Activated CD8-positive, alpha-beta memory T cell treated with anti-CD3 and anti-CD28 coated beads, Interleukin-2, amount 10 ng/mL, durations not matched to agents 7 days and 5 days (primary cell): ENCODE data around the gene ZNF146. TPM values are rescaled to one million over a fixed set of nuclear protein-coding genes. Genes with fewer than 3 reads are reported as not detected.
A peak's percentile ranks its signal among the peaks of the same experiment; 100 is the strongest.
"Not testable (repeated sequence)": the region's sequence is repeated elsewhere in the genome, so short reads cannot be mapped to it uniquely, and the experiment has no call there.

Experiments used
- ATAC-seq: fragments of 150-1000 bp; cut with Tn5 transposase; one replicate; pipeline ENCODE4 v1.10.0; 2021; ENCODE audit warnings: moderate library complexity
- CTCF ChIA-PET: fragments of 350-600 bp; sonication (Branson Sonifier 250); formaldehyde crosslinking; loops from one replicate; lab custom pipeline; 2021; ENCODE audit warnings: antibody characterized with exemption; lab: Charles Lee
- DNase-seq: peaks from one replicate; pipeline ENCODE4 v3.0.0-alpha.2; 2020
- H3K27ac Mint-ChIP-seq: one replicate; pipeline ENCODE4 v1.8.0; 2021; ENCODE audit warnings: mild to moderate bottlenecking, mixed read lengths
- H3K27me3 Mint-ChIP-seq: one replicate; pipeline ENCODE4 v1.8.0; 2021; ENCODE audit warnings: mixed read lengths
- H3K36me3 Mint-ChIP-seq: one replicate; pipeline ENCODE4 v1.8.0; 2021; ENCODE audit warnings: mild to moderate bottlenecking, mixed read lengths
- H3K4me1 Mint-ChIP-seq: one replicate; pipeline ENCODE4 v1.8.0; 2021; ENCODE audit warnings: mixed read lengths
- H3K4me3 Mint-ChIP-seq: one replicate; pipeline ENCODE4 v1.8.0; 2021; ENCODE audit warnings: mild to moderate bottlenecking, moderate library complexity, mixed read lengths
- H3K9me3 Mint-ChIP-seq: one replicate; pipeline ENCODE4 v1.8.0; 2022; ENCODE audit warnings: low read depth, mixed read lengths
- total RNA-seq, 2 experiments: library from RNA; stranded (reverse); gene quantifications; one replicate each; pipeline ENCODE4 v1.2.3, GENCODE V29; 2021

ZNF146 gene
- total RNA-seq, 2 experiments from 2014 or later: 55.1 to 75.6 TPM

DNA sequence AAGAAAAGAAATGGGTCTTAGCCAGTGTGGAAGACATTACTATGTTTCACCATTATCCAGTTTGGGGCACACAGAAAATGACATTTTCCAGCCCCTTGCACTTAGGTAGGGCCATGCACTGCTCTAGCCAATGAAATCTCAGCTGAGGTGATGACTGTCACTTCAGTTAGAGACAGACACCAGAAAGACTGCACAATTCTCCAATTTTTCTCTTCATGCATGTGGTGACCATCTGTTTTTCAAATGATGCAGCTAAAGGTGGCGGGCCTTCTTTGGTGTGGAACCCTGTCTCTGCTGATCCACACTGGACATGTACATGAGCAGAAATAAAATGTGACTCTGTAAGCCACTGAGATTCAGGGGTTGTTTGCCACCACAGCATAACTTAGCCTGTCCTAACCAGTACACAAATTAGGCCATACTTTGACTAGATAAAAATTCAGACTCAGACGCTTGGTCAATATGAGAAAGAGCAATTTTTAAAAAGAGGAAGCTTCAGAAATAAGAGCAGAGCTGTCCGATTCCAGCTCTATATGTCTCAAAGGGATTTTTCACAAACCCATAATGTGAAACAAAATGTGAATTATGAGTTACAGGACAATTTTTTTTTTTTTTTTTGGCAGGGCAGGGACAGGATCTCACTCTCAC is 7.2 kb upstream of the ZNF146 start:
- no peak for ATAC-seq

DNA sequence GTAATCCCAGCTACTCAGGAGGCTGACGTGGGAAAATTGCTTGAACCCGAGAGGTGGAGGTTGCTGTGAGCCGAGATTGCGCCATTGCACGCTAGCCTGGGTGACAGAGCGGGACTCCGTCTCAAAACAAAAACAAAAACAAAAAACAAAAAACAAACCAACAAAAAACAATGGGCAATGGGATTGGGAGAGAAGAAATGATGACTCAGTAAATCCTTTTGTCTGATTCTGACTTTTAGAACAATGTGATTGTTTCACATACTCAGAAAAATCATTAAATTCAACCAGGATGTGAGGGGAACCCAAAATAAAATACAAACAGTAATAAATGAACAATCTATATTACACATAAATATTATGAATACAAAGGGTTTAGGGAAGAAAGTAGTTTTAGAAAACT is 5.5 kb upstream of the ZNF146 start:
- DNase-seq (no peak), ATAC-seq (no peak)
- no peak overlapping the region for H3K27ac Mint-ChIP-seq
- CTCF ChIA-PET: no interaction called here
- no peak overlapping the region for H3K4me3 Mint-ChIP-seq
- H3K9me3 Mint-ChIP-seq: no peaks in the 10 kb centered on the region
- H3K4me1 Mint-ChIP-seq: peaks cover 1% of the 10 kb centered on the region
- H3K36me3 Mint-ChIP-seq: peaks cover 2% of the 10 kb centered on the region
- no peaks in the 10 kb centered on the region for H3K27me3 Mint-ChIP-seq

More for the DNA sequence above, 7.2 kb upstream of the ZNF146 start:
- H3K27ac Mint-ChIP-seq: no peak overlapping the region
- peaks cover 2% of the 10 kb centered on the region for H3K36me3 Mint-ChIP-seq
- H3K27me3 Mint-ChIP-seq: no peaks in the 10 kb centered on the region
- no peak for DNase-seq
- H3K4me3 Mint-ChIP-seq: no peak overlapping the region
- CTCF ChIA-PET: interaction anchor here (1.0 kb wide), 1 partner anchor 38 kb away, joined by 3 read pairs; no protein-coding TSS in a partner anchor
- no peaks in the 10 kb centered on the region for H3K9me3 Mint-ChIP-seq
- H3K4me1 Mint-ChIP-seq: no peaks in the 10 kb centered on the region

DNA sequence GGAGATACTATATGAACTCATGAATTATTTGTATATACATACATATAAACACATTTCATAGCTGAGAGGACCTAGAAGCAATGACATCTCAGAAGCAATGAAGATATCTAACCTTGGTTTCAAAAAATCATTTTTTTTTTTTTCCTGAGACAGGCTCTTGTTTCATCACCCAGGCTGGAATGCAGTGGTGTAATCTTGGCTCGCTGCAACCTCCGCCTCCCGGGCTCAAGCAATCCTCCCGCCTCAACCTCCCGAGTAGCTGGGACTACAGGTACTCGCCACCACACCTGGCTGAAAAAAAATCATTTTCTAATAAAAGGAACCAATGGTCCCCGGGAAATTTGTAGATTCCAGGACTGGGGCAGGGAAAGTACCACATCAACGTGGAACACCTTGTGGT is 4.4 kb upstream of the ZNF146 start:
- Mint-ChIP-seq H3K4me3 (no peak overlapping the region), H3K27me3 (no peaks in the 10 kb centered on the region), H3K27ac (no peak overlapping the region), H3K36me3 (peaks cover 2% of the 10 kb centered on the region), H3K4me1 (peaks cover 1% of the 10 kb centered on the region), H3K9me3 (no peaks in the 10 kb centered on the region)
- DNase-seq (no peak), ATAC-seq (no peak)
- CTCF ChIA-PET: no interaction called here

DNA sequence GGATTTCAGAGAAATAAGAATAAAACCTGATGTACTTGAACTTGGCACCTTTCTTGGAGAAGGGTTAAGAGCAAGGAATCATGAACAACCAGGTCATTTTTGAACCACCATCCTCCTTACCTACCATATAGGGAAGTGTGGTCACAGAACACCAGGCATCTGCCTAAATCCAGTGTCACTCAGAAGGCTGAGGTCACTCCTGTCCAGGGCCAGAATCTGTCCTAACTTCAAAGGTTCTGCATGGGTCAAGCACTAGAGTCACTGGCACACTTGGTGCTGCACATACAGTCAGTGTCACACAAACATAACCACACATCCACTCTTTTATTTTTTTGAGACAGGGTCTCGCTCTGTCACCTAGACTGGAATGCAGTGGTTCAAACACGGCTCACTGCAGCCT is 2.0 kb upstream of the ZNF146 start:
- CTCF ChIA-PET: no interaction called here
- Mint-ChIP-seq H3K9me3 (no peaks in the 10 kb centered on the region), H3K27ac (no peak overlapping the region), H3K36me3 (peaks cover 14% of the 10 kb centered on the region), H3K27me3 (no peaks in the 10 kb centered on the region), H3K4me1 (peaks cover 12% of the 10 kb centered on the region), H3K4me3 (peak overlapping the region; percentile 23)
- DNase-seq: no peak
- ATAC-seq: no peak

DNA sequence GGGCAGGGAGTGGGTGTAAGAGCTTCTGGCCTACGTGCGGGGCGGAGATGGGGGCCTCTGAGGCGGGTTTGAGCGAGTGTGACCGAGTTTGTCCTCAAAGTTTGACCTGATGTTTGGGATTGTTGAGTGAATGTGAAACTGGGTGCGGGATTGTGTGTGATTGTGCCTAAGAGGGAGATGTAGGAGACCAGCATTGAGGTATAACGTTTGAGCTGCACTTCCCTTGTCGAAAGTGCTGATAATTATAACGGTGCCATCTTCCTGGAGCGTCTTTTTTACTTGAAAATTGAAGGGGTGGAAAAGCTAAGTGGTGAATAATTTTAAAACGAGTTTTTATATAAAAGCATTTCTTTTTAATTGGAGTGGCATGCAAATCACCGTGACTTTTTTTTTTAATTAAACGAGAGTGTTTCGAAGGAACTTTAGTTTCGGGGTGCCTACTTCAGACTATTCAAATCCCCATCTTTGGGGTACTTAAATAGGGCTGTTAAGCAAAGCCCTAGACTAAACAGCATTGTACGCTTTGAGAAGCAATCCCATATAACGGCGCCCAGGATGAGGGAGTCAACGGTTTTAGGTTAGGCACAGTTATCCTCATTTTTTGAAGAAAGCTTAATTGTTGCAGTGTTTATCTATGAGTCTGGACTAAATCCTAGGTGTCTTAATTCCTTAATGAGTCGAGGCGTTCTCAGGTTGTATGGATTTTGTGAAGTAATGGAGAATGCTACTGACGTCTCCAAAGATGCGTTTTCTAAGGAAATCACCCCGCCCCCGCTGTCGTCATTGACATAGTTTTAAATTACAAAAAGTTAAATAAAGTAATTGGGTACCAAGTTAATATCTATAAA is 594 bp downstream of the ZNF146 start:
- no peak overlapping the region for H3K4me3 Mint-ChIP-seq
- peaks cover 9% of the 10 kb centered on the region for H3K9me3 Mint-ChIP-seq
- H3K4me1 Mint-ChIP-seq: peaks cover 24% of the 10 kb centered on the region
- H3K27me3 Mint-ChIP-seq: no peaks in the 10 kb centered on the region
- peak; percentile 45 for DNase-seq
- ATAC-seq: no peak
- peaks cover 31% of the 10 kb centered on the region for H3K36me3 Mint-ChIP-seq
- CTCF ChIA-PET: interaction anchor here (0.7 to 1.9 kb wide), 5 partner anchors 10 to 862 kb away, joined by 3 to 21 read pairs (median 4); partner anchors contain the start of gene ZNF420
- no peak overlapping the region for H3K27ac Mint-ChIP-seq

DNA sequence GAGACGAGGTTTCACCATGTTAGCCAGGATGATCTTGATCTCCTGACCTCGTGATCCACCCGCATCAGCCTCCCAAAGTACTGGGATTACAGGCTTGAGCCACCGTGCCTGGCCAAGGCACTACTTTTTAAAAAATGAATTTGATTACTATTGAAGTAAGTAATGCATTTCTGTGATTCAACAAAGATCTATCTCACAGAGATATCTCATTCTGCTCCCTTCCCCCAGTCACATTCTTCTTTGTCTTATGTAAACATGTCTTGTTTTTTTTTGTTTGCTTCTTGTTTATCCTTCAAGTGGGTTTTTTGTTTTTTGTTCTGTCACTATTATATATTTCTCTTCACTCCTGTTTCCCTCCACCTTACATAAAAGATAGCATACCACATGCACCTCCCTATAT is 6.6 kb downstream of the ZNF146 start:
- Mint-ChIP-seq H3K27ac (no peak overlapping the region), H3K27me3 (no peaks in the 10 kb centered on the region), H3K4me1 (peaks cover 42% of the 10 kb centered on the region), H3K4me3 (no peak overlapping the region), H3K36me3 (peaks cover 81% of the 10 kb centered on the region), H3K9me3 (peaks cover 24% of the 10 kb centered on the region)
- DNase-seq (no peak), ATAC-seq (no peak)
- CTCF ChIA-PET: no interaction called here

DNA sequence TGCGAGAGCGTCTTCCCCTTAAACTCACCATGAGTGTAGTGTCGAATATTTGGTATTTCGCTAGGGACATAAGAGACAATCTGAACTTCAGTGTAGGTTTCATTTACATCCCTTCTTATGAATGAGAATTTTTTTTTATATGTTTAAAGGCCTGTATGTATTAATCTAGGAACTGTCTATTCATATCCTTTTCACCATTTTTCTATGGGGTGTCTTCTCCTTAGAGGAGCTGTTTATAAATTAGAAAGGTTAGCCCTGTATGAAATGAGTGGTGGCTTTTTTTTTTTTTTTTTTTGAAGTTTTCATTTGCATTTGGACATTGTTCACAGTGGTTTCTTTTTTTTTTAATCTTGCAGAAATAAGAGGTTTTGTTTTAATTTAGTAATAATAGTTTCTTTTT is 7.6 kb downstream of the ZNF146 start:
- DNase-seq (no peak), ATAC-seq (no peak)
- Mint-ChIP-seq H3K9me3 (peaks cover 24% of the 10 kb centered on the region), H3K4me3 (no peak overlapping the region), H3K27ac (no peak overlapping the region), H3K36me3 (peaks cover 82% of the 10 kb centered on the region), H3K4me1 (peaks cover 37% of the 10 kb centered on the region), H3K27me3 (no peaks in the 10 kb centered on the region)
- CTCF ChIA-PET: no interaction called here

DNA sequence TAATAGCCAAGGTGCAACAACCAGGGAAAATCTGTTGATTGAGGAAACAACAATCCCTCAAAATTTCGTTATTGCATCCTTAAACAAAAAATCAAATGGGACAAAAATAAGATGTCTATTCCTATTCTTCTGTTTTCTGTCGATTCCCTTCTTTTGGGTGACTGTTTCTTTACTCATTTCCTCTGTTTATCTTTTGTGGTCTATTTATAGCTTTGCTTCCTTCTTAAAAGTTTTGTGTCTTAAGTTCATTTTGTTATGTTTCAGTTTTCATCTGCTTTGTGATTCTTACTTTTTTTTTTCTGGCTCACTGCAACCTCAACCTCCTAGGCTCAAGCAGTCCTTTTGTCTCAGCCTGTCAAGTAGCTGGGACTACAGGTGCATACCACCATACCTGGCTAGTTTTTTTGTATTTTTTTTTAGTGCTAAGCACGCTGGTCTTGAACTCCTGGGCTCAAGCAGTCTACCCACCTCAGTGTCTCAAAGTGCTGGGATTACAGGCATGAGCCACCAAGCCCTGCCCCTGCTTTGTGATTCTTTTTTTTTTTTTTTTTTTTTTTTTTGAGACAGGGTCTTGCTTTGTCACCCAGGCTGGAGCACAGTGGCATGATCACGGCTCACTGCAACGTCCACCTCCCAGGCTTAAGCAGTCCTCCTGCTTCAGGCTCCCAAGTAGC is 10.4 kb downstream of the ZNF146 start:
- Mint-ChIP-seq H3K36me3 (peaks cover 91% of the 10 kb centered on the region), H3K4me3 (no peak overlapping the region), H3K27me3 (no peaks in the 10 kb centered on the region), H3K4me1 (peaks cover 25% of the 10 kb centered on the region), H3K9me3 (peaks cover 28% of the 10 kb centered on the region), H3K27ac (peak overlapping the region; percentile 75)
- CTCF ChIA-PET: interaction anchor here (1.4 kb wide), 1 partner anchor 10 kb away, joined by 5 read pairs; no protein-coding TSS in a partner anchor
- ATAC-seq (no peak), DNase-seq (no peak)

DNA sequence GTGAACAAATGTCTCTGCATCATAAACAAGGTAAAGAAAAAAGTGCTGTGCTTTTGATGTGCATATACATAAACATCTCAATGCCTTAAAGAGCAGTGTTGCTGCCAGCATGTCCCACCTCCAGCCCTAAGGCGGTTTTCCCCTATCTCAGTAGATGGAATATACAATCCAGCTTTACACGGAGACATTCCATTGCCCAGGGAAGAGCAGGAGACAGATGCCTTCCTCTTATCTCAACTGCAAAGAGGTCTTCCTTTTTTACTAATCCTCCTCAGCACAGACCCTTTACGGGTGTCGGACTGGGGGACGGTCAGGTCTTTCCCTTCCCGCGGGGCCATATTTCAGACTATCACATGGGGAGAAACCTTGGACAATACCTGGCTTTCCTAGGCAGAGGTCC is 18.7 kb downstream of the ZNF146 start:
- H3K9me3 Mint-ChIP-seq: peaks cover 51% of the 10 kb centered on the region
- H3K36me3 Mint-ChIP-seq: peaks cover 96% of the 10 kb centered on the region
- DNase-seq, H3K4me1 Mint-ChIP-seq, CTCF ChIA-PET, H3K27ac Mint-ChIP-seq, ATAC-seq, H3K27me3 Mint-ChIP-seq, H3K4me3 Mint-ChIP-seq: not testable (repeated sequence)

DNA sequence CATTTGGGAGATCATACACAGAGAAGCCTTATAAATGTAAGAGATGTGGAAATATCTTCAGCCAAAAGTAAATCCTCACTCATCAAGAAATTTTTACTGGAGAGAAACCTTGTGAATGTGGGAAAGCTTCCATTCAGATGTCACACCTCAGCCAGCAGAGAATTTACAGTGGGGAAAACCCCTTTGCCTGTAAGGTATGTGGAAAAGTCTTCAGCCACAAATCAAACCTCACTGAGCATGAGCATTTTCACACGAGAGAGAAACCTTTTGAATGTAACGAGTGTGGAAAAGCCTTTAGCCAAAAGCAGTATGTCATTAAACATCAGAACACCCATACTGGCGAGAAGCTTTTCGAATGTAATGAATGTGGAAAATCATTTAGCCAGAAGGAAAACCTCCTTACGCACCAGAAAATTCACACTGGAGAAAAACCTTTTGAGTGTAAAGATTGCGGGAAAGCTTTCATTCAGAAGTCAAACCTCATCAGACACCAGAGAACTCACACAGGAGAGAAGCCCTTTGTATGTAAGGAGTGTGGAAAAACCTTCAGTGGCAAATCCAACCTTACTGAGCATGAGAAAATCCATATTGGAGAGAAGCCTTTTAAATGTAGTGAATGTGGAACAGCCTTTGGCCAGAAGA is 21.5 kb downstream of the ZNF146 start:
- Mint-ChIP-seq H3K4me1 (no peaks in the 10 kb centered on the region), H3K27ac (no peak overlapping the region), H3K4me3 (no peak overlapping the region), H3K9me3 (peaks cover 43% of the 10 kb centered on the region), H3K27me3 (no peaks in the 10 kb centered on the region), H3K36me3 (peaks cover 87% of the 10 kb centered on the region)
- ATAC-seq (no peak), DNase-seq (no peak)
- CTCF ChIA-PET: no interaction called here

DNA sequence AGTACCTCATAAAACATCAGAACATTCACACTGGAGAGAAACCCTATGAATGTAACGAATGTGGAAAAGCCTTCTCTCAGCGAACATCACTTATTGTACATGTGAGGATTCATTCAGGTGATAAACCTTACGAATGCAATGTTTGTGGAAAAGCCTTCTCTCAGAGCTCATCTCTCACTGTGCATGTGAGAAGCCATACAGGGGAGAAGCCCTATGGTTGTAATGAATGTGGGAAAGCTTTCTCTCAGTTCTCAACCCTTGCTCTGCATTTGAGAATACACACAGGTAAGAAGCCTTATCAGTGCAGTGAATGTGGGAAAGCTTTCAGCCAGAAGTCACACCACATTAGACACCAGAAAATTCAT is 22.0 kb downstream of the ZNF146 start:
- Mint-ChIP-seq H3K27me3 (no peaks in the 10 kb centered on the region), H3K4me3 (no peak overlapping the region), H3K9me3 (peaks cover 45% of the 10 kb centered on the region), H3K36me3 (peaks cover 85% of the 10 kb centered on the region), H3K4me1 (no peaks in the 10 kb centered on the region), H3K27ac (no peak overlapping the region)
- CTCF ChIA-PET: no interaction called here
- ATAC-seq (no peak), DNase-seq (no peak)

DNA sequence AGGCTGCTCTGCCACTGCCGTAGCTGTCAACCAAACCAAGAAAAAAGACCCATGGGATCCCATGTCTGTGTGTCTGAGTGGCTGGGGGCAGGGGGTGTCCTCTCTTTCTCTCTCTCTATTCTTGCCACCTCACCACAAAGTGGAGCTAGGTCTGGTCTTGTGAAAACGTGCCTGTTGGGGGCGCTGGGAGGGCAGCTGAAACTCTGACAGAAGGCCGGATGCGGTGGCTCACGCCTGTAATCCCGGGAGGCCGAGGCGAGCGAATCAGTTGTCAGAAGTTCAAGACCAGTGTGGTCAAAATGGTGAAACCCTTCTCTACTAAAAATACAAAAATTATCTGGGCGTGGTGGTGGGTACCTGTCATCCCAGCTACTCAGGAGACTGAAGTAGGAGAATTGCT is 29.2 kb downstream of the ZNF146 start:
- DNase-seq (no peak), ATAC-seq (no peak)
- no peak overlapping the region for H3K4me3 Mint-ChIP-seq
- no peak overlapping the region for H3K27ac Mint-ChIP-seq
- peaks cover 27% of the 10 kb centered on the region for H3K9me3 Mint-ChIP-seq
- CTCF ChIA-PET: no interaction called here
- no peaks in the 10 kb centered on the region for H3K4me1 Mint-ChIP-seq
- peaks cover 8% of the 10 kb centered on the region for H3K27me3 Mint-ChIP-seq
- peaks cover 31% of the 10 kb centered on the region for H3K36me3 Mint-ChIP-seq
